Transverse colon (tissue), 4 donors: ENCODE data around the gene SEC24C. TPM values are rescaled to one million over a fixed set of nuclear protein-coding genes. Genes with fewer than 3 reads are reported as not detected.

Source experiments
- DNase-seq: peaks from one replicate; pipeline ENCODE4 v3.0.0-alpha.2; 2019
- H3K27ac ChIP-seq, 4 donors: fragments of 200-600 bp; sonication (generic); 2 replicates each; pipeline ENCODE4 v1.5.1; 2016 to 2018; ENCODE audit warnings: inconsistent platforms in 4 of 4
- H3K27me3 ChIP-seq: fragments of 200-600 bp; sonication (generic); 2 replicates; pipeline ENCODE4 v1.5.1; 2017; ENCODE audit warnings: inconsistent platforms
- H3K36me3 ChIP-seq, 4 donors: fragments of 200-600 bp; sonication (generic); 2 replicates each; pipeline ENCODE4 v1.5.1; 2017 to 2019; ENCODE audit warnings: inconsistent platforms in 4 of 4
- H3K4me1 ChIP-seq, 4 donors: fragments of 200-600 bp; sonication (generic); 2 replicates each; pipeline ENCODE4 v1.5.1; 2017 to 2020; ENCODE audit warnings: inconsistent platforms in 4 of 4
- H3K4me3 ChIP-seq, 4 donors: fragments of 200-600 bp; sonication (generic); 1 replicate in 1 of 4; 2 replicates in 3 of 4; pipeline versions ENCODE4 v1.5.1 to v1.6.1; 2017 to 2019; ENCODE audit warnings: inconsistent platforms in 4 of 4
- H3K9me3 ChIP-seq, 2 donors: fragments of 200-600 bp; sonication (generic); 2 replicates each; pipeline ENCODE4 v1.5.1; 2017 to 2019; ENCODE audit warnings: inconsistent platforms in 2 of 2
- CTCF ChIP-seq, 5 experiments: fragments of 200-600 bp in 3 of 5; fragments of 450-650 bp in 2 of 5; sonication (generic) in 3 of 5; IDR thresholded peaks; 1 replicate in 2 of 5; 2 replicates in 3 of 5; pipeline ENCODE4 v1.5.1; 2016 to 2017; ENCODE audit warnings: antibody characterized with exemption in 5 of 5, inconsistent platforms in 3 of 5, mild to moderate bottlenecking in 2 of 5, moderate library complexity in 1 of 5
- EP300 ChIP-seq: sonication (generic); formaldehyde crosslinking; IDR thresholded peaks from one replicate; pipeline ENCODE4 v1.6.1; 2017; ENCODE audit warnings: antibody characterized with exemption, low read depth
- POLR2A ChIP-seq: fragments of 450-650 bp; IDR thresholded peaks from one replicate; pipeline ENCODE4 v1.6.1; 2016; ENCODE audit warnings: antibody characterized with exemption, mild to moderate bottlenecking, moderate library complexity
- POLR2AphosphoS5 ChIP-seq, 3 donors: sonication (generic); formaldehyde crosslinking; IDR thresholded peaks; one replicate each; pipeline ENCODE4 v1.6.1; 2016; ENCODE audit warnings: antibody characterized with exemption in 3 of 3
- WGBS, 2 donors: methylation state at CpG; one replicate each; pipeline ENCODE4 v1.1.5; 2018; ENCODE audit warnings: low coverage in 1 of 2; 5-methylcytosine and 5-hydroxymethylcytosine counted together
- in situ Hi-C, 4 donors: fragments of 200-750 bp; cut with MboI; loops; one replicate each; pipeline versions ENCODE4 v1.15.0 to v1.15.1; 2017; ENCODE audit warnings: low sequenced_read_pairs in 3 of 4, low pct_ligation_motif_present in 1 of 4, low pct_unique_long_range_greater_than_20kb in 1 of 4
- intact Hi-C: fragments of 100-400 bp; cut with DNase I; formaldehyde crosslinking; loops from one replicate; pipeline ENCODE4 v1.15.1; 2023; ENCODE audit warnings: low total_unique reads
- total RNA-seq, 4 donors: library from RNA; depleted of rRNA; stranded (reverse); fragments of >200 nt; gene quantifications; one replicate each; pipeline ENCODE4 v1.1.0, GENCODE V29; 2016

The SEC24C gene
- total RNA-seq, 4 donors from 2014 or later, result 46.7 to 104 (median 80.2) TPM

- H3K9me3 ChIP-seq, result no peaks in the 10 kb centered on the region
- no peak overlapping the region for H3K27ac ChIP-seq
- no peaks in the 10 kb centered on the region for H3K27me3 ChIP-seq
- intact Hi-C loops, result no loop called here
- no peak for TF ChIP-seq POLR2AphosphoS5 (IDR thresholded peaks at IDR 0.05)
- no peak for TF ChIP-seq POLR2A
- no peak for TF ChIP-seq CTCF (IDR thresholded peaks at IDR 0.05)
- TF ChIP-seq EP300, result no peak
- H3K4me3 ChIP-seq, result no peak overlapping the region
- H3K4me1 ChIP-seq, result peaks cover 10 to 24% (median 19%) of the 10 kb centered on the region in 4 donors
- in situ Hi-C loops, result no loop called here
- DNase-seq, result no peak
- peaks cover 0 to 10% (median 4%) of the 10 kb centered on the region in 4 donors for H3K36me3 ChIP-seq
- 92 to 100% methylated on average over 4 to 5 of the region's 5 CpGs for WGBS, 2 donors
Observed at GRCh38 chr10:73742454-73742734, 1.8 kb upstream of the SEC24C start.

- Histone ChIP-seq H3K27me3 (no peaks in the 10 kb centered on the region), H3K4me3 (peak overlapping the region; percentile 42 to 98 (median 82)), H3K27ac (peak overlapping the region; percentile 88 to 96 (median 92)), H3K4me1 (peaks cover 10 to 25% (median 20%) of the 10 kb centered on the region in 4 donors), H3K9me3 (no peaks in the 10 kb centered on the region), H3K36me3 (peaks cover 0 to 16% (median 8%) of the 10 kb centered on the region in 4 donors)
- DNase-seq, result no peak
- 38 to 44% methylated on average over 5 to 6 of the region's 6 CpGs for WGBS, 2 donors
- TF ChIP-seq POLR2AphosphoS5 (IDR thresholded peaks at IDR 0.05) (no peak), POLR2A (no peak), CTCF (IDR thresholded peaks at IDR 0.05) (no peak), EP300 (no peak)
- in situ Hi-C loops, result no loop called here
- intact Hi-C loops, result no loop called here
Observed at GRCh38 chr10:73743327-73743904, 756 bp upstream of the SEC24C start.

- Histone ChIP-seq H3K4me1 (peaks cover 10 to 37% (median 24%) of the 10 kb centered on the region in 4 donors), H3K9me3 (no peaks in the 10 kb centered on the region), H3K27me3 (no peaks in the 10 kb centered on the region), H3K4me3 (peak overlapping the region; percentile 66 to 98 (median 88)), H3K27ac (peak overlapping the region; percentile 88 to 96 (median 92)), H3K36me3 (peaks cover 0 to 25% (median 12%) of the 10 kb centered on the region in 4 donors)
- DNase-seq, result peak; percentile 71
- in situ Hi-C loops (no loop called here), intact Hi-C loops (no loop called here)
- no peak for TF ChIP-seq POLR2AphosphoS5 (IDR thresholded peaks at IDR 0.05)
- WGBS, 2 donors, result 0 to 1% methylated on average over 3 to 10 of the region's 10 CpGs
Observed at GRCh38 chr10:73744664-73744975, 448 bp downstream of the SEC24C start.

GRCh38 chr10:73746721-73747120 lies 2.5 kb downstream of the SEC24C start:
- Histone ChIP-seq H3K27me3 (no peaks in the 10 kb centered on the region), H3K9me3 (no peaks in the 10 kb centered on the region), H3K36me3 (peaks cover 0 to 39% (median 17%) of the 10 kb centered on the region in 4 donors), H3K4me3 (no peak overlapping the region), H3K4me1 (peaks cover 10 to 40% (median 24%) of the 10 kb centered on the region in 4 donors), H3K27ac (no peak overlapping the region)
- WGBS, 2 donors, result 57 to 94% methylated on average over 1 to 2 of the region's 2 CpGs
- no peak for DNase-seq
- in situ Hi-C loops (no loop called here), intact Hi-C loops (no loop called here)
- TF ChIP-seq CTCF (IDR thresholded peaks at IDR 0.05) (no peak), POLR2A (no peak), POLR2AphosphoS5 (IDR thresholded peaks at IDR 0.05) (no peak), EP300 (no peak)

GRCh38 chr10:73750819-73751218 lies 6.6 kb downstream of the SEC24C start:
- no peak overlapping the region for H3K4me3 ChIP-seq
- no peaks in the 10 kb centered on the region for H3K27me3 ChIP-seq
- H3K36me3 ChIP-seq, result peaks cover 0 to 72% (median 30%) of the 10 kb centered on the region in 4 donors
- intact Hi-C loops, result no loop called here
- no peak for DNase-seq
- in situ Hi-C loops, result no loop called here
- WGBS, 2 donors, result 75% methylated on average over 1 of the region's 1 CpG; no CpG with 5 or more reads in 1 of the 2 donors
- no peak for TF ChIP-seq POLR2A
- no peak for TF ChIP-seq CTCF (IDR thresholded peaks at IDR 0.05)
- TF ChIP-seq POLR2AphosphoS5 (IDR thresholded peaks at IDR 0.05), result no peak
- TF ChIP-seq EP300, result no peak
- H3K9me3 ChIP-seq, result no peaks in the 10 kb centered on the region
- peaks cover 0 to 19% (median 7%) of the 10 kb centered on the region in 4 donors for H3K4me1 ChIP-seq
- H3K27ac ChIP-seq, result no peak overlapping the region
